MM.1S (cell line): ENCODE results near the gene ATG3.

Experiments used
- EZH2 ChIP-seq: fragments of 300-600 bp; sonication (generic); optimal IDR thresholded peaks from 2 replicates; pipeline ENCODE3; 2017; ENCODE audit warnings: low read depth, mild to moderate bottlenecking, antibody characterized with exemption, low read length, mixed read lengths
- TF ChIP-seq, protein P1 (sequence below): fragments of 300-600 bp; sonication (generic); IDR thresholded peaks from 2 replicates; pipeline ENCODE4 v1.5.1; 2016; ENCODE audit warnings: antibody characterized with exemption, low read length, mixed read lengths

DNA sequence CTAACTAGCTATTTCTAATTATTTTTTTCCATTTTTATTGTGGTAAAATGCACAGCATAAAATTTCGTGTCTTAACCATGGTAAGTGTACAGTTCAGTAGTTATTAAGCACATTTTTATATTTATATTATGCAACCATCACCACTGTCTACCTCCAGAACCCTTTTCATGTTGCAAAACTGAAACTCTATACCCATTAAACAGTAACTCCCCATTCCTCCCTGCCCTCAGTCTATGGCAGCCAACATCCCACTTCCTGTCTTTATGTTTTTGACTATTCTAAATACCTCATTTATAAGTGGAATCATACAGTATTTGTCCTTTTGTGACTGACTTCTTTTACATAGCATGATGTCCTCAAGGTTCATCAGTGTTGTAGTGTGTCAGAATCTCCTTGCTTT lies 25.6 kb upstream of the ATG3 start:
- TF ChIP-seq EZH2, result no peak
- TF ChIP-seq, protein P1, sequence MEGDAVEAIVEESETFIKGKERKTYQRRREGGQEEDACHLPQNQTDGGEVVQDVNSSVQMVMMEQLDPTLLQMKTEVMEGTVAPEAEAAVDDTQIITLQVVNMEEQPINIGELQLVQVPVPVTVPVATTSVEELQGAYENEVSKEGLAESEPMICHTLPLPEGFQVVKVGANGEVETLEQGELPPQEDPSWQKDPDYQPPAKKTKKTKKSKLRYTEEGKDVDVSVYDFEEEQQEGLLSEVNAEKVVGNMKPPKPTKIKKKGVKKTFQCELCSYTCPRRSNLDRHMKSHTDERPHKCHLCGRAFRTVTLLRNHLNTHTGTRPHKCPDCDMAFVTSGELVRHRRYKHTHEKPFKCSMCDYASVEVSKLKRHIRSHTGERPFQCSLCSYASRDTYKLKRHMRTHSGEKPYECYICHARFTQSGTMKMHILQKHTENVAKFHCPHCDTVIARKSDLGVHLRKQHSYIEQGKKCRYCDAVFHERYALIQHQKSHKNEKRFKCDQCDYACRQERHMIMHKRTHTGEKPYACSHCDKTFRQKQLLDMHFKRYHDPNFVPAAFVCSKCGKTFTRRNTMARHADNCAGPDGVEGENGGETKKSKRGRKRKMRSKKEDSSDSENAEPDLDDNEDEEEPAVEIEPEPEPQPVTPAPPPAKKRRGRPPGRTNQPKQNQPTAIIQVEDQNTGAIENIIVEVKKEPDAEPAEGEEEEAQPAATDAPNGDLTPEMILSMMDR, result no peak
